Measurements from ENCODE around the gene TVP23A.

The TVP23A gene

DNA sequence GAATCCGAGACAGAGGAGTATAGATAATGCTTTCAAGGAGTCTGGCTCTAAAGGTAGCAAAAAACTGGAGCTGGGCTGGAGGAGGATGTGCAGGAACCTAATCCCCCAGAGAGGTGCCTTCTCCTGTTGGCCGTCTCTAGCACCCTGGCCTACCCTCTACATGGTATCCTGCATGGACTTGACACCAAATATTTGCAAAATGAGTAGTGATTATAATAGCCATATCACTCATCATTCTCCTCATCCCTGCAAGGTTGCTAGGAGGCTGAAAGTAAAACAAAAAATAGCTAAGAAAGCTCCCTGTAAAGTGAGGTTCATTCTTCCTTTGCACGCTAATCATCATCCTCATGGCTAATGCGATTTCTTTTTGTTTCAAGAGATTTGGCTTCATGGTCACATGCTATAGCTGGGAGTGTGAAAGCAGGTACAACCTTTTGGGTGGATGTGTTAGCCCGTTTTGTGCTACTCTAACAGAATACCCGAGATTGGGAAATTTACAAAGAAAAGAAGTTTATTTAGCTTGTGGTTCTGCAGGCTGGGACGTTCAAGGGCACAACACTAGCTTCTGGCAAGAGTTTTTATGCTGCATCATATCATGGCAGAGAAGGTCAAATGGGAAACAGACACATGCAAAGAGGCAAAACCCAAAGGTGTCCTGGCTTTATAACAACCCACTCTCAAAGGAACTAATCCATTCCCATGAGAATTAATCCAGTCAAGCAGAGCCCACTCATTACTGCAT is 31.3 kb upstream of the TVP23A start:
- H3K4me3 ChIP-seq (ENCODE audit: low read depth, low read length) = no peak overlapping the region
- TF ChIP-seq CTCF (IDR thresholded peaks at IDR 0.05; ENCODE audit: low read depth, low read length, missing control alignments) = no peak
- in situ Hi-C loops (cut with HindIII; ENCODE audit: low sequenced_read_pairs) = no loop called here
- no peak for DNase-seq (ENCODE audit: low read depth)

DNA sequence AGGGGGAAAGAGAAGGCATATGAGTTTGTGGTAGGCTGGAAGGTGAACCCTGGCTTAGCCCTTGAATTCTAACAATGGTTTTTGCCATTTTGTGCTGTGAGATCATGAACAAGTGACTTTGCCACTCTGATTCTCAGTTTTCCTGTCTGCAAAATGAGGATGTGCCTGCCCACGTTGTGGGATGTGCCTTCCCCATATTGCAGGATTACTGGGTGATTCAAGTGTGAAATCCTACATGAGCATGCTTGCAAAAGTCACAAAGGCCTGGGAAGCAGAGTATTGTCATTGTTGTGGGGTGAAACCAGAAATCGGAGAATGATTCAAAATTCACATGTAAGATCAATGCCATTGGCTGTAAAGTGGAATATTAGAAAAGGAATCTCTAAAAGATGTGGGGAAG is 28.6 kb upstream of the TVP23A start:
- no peak for DNase-seq (ENCODE audit: low read depth)
- no peak for TF ChIP-seq CTCF (IDR thresholded peaks at IDR 0.05; ENCODE audit: low read depth, low read length, missing control alignments)
- in situ Hi-C loops (cut with HindIII; ENCODE audit: low sequenced_read_pairs) = no loop called here
- H3K4me3 ChIP-seq (ENCODE audit: low read depth, low read length) = no peak overlapping the region

- TF ChIP-seq CTCF (IDR thresholded peaks at IDR 0.05; ENCODE audit: low read depth, low read length, missing control alignments) = no peak
- DNase-seq (ENCODE audit: low read depth) = no peak
- in situ Hi-C loops (cut with HindIII; ENCODE audit: low sequenced_read_pairs) = no loop called here
- H3K4me3 ChIP-seq (ENCODE audit: low read depth, low read length) = no peak overlapping the region
Observed at GRCh38 chr16:10846213-10846998, 27.8 kb upstream of the TVP23A start.

GRCh38 chr16:10840703-10841102 is 22.1 kb upstream of the TVP23A start:
- in situ Hi-C loops (cut with HindIII; ENCODE audit: low sequenced_read_pairs) = no loop called here
- DNase-seq (ENCODE audit: low read depth) = no peak
- TF ChIP-seq CTCF (IDR thresholded peaks at IDR 0.05; ENCODE audit: low read depth, low read length, missing control alignments) = no peak
- no peak overlapping the region for H3K4me3 ChIP-seq (ENCODE audit: low read depth, low read length)

- no peak overlapping the region for H3K4me3 ChIP-seq (ENCODE audit: low read depth, low read length)
- no peak for DNase-seq (ENCODE audit: low read depth)
- in situ Hi-C loops (cut with HindIII; ENCODE audit: low sequenced_read_pairs) = no loop called here
- TF ChIP-seq CTCF (IDR thresholded peaks at IDR 0.05; ENCODE audit: low read depth, low read length, missing control alignments) = no peak
Observed at GRCh38 chr16:10839279-10839666, 20.7 kb upstream of the TVP23A start.

- no peak for DNase-seq (ENCODE audit: low read depth)
- no peak overlapping the region for H3K4me3 ChIP-seq (ENCODE audit: low read depth, low read length)
- in situ Hi-C loops (cut with HindIII; ENCODE audit: low sequenced_read_pairs) = no loop called here
- no peak for TF ChIP-seq CTCF (IDR thresholded peaks at IDR 0.05; ENCODE audit: low read depth, low read length, missing control alignments)
Observed at GRCh38 chr16:10838621-10839278, 20.2 kb upstream of the TVP23A start.
